Measurements from ENCODE around the gene TMEM205.
"Not testable (repeated sequence)": the region's sequence is repeated elsewhere in the genome, so short reads cannot be mapped to it uniquely, and the experiment has no call there.

DNA sequence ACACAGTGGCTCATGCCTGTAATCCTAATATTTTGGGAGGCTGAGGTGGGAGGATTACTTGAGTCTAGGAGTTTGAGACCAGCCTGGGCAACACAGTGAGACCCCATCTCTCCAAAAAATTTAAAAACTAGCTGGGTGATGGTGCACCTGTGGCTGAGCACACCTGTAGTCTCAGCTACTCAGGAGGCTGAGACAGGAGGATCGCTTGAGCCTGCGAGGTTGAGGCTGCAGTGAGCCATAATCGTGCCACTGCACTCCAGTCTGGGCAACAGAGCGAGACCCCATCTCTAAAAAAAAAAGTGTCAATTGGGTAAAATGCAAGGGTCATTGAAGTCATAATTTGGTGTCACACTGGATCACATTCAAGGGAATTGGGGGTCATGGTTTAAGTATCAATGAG, 8.0 kb upstream of the TMEM205 start:
- not testable (repeated sequence) for TF ChIP-seq CTCF (IDR thresholded peaks at IDR 0.05; ENCODE audit: insufficient read depth, low read length); POLR2AphosphoS5 (IDR thresholded peaks at IDR 0.05; ENCODE audit: low read depth); GABPA (IDR thresholded peaks at IDR 0.05; ENCODE audit: low read depth); SPI1 (IDR thresholded peaks at IDR 0.05; ENCODE audit: borderline replicate concordance, low read depth)
- TF ChIP-seq, protein P1, sequence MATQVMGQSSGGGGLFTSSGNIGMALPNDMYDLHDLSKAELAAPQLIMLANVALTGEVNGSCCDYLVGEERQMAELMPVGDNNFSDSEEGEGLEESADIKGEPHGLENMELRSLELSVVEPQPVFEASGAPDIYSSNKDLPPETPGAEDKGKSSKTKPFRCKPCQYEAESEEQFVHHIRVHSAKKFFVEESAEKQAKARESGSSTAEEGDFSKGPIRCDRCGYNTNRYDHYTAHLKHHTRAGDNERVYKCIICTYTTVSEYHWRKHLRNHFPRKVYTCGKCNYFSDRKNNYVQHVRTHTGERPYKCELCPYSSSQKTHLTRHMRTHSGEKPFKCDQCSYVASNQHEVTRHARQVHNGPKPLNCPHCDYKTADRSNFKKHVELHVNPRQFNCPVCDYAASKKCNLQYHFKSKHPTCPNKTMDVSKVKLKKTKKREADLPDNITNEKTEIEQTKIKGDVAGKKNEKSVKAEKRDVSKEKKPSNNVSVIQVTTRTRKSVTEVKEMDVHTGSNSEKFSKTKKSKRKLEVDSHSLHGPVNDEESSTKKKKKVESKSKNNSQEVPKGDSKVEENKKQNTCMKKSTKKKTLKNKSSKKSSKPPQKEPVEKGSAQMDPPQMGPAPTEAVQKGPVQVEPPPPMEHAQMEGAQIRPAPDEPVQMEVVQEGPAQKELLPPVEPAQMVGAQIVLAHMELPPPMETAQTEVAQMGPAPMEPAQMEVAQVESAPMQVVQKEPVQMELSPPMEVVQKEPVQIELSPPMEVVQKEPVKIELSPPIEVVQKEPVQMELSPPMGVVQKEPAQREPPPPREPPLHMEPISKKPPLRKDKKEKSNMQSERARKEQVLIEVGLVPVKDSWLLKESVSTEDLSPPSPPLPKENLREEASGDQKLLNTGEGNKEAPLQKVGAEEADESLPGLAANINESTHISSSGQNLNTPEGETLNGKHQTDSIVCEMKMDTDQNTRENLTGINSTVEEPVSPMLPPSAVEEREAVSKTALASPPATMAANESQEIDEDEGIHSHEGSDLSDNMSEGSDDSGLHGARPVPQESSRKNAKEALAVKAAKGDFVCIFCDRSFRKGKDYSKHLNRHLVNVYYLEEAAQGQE (IDR thresholded peaks at IDR 0.05; ENCODE audit: insufficient replicate concordance, low read depth), result not testable (repeated sequence)

Measured in HL-60 (cell line).